Astrocyte (in vitro differentiated cells and primary cell): ENCODE data around the gene TWF2. TPM values are rescaled to one million over a fixed set of nuclear protein-coding genes. Genes with fewer than 3 reads are reported as not detected.
A peak's percentile ranks its signal among the peaks of the same experiment; 100 is the strongest.
"Not testable (repeated sequence)": the region's sequence is repeated elsewhere in the genome, so short reads cannot be mapped to it uniquely, and the experiment has no call there.

Source experiments
- DNase-seq: peaks from one replicate; pipeline ENCODE4 v3.0.0-alpha.2; 2010; ENCODE audit warnings: low read depth
- FAIRE-seq: peaks from 2 replicates; lab custom pipeline; 2011; peaks lifted over from hg19 to GRCh38; lab: Jason Lieb, UNC
- H2AFZ ChIP-seq: 2 replicates; pipeline ENCODE4 v1.6.0; 2012; ENCODE audit warnings: low read depth, low read length, inconsistent platforms
- H3K27ac ChIP-seq: 2 replicates; pipeline ENCODE4 v1.5.1; 2011; ENCODE audit warnings: low read depth, low read length, inconsistent platforms
- H3K27me3 ChIP-seq: 2 replicates; pipeline ENCODE4 v1.6.0; 2011; ENCODE audit warnings: low read length, inconsistent platforms; ENCODE audit not compliant: insufficient read depth
- H3K36me3 ChIP-seq: 2 replicates; pipeline ENCODE4 v1.5.1; 2011; ENCODE audit warnings: low read length, inconsistent platforms; ENCODE audit not compliant: insufficient read depth
- H3K4me1 ChIP-seq: 2 replicates; pipeline ENCODE4 v1.5.1; 2011; ENCODE audit warnings: low read length, inconsistent platforms; ENCODE audit not compliant: insufficient read depth
- H3K4me2 ChIP-seq: 2 replicates; pipeline ENCODE4 v1.6.0; 2012; ENCODE audit warnings: low read length, inconsistent platforms
- H3K4me3 ChIP-seq: 2 replicates; pipeline ENCODE4 v1.5.1; 2011; ENCODE audit warnings: low read depth, mild to moderate bottlenecking, low read length, inconsistent platforms; ENCODE audit not compliant: insufficient read depth
- H3K79me2 ChIP-seq: 2 replicates; pipeline ENCODE4 v1.6.0; 2012; ENCODE audit warnings: mild to moderate bottlenecking, low read length, inconsistent platforms; ENCODE audit not compliant: insufficient read depth
- H3K9ac ChIP-seq: 2 replicates; pipeline ENCODE4 v1.6.0; 2012; ENCODE audit warnings: mild to moderate bottlenecking, low read length, inconsistent platforms
- H3K9me3 ChIP-seq: 2 replicates; pipeline ENCODE4 v1.5.1; 2012; ENCODE audit warnings: low read depth, mild to moderate bottlenecking, low read length, inconsistent platforms; ENCODE audit not compliant: insufficient read depth
- H4K20me1 ChIP-seq: 2 replicates; pipeline ENCODE4 v1.6.0; 2012; ENCODE audit warnings: low read length, inconsistent platforms; ENCODE audit not compliant: insufficient read depth
- H3K27ac Mint-ChIP-seq: one replicate; pipeline ENCODE4 v1.8.0; 2021; ENCODE audit warnings: mild to moderate bottlenecking, mixed read lengths; ENCODE audit not compliant: unreplicated experiment
- H3K27me3 Mint-ChIP-seq: one replicate; pipeline ENCODE4 v1.8.0; 2021; ENCODE audit warnings: low read depth, mixed read lengths; ENCODE audit not compliant: unreplicated experiment
- H3K36me3 Mint-ChIP-seq: one replicate; pipeline ENCODE4 v1.8.0; 2021; ENCODE audit warnings: low read depth, mixed read lengths; ENCODE audit not compliant: unreplicated experiment
- H3K4me1 Mint-ChIP-seq: one replicate; pipeline ENCODE4 v1.8.0; 2021; ENCODE audit warnings: low read depth, mixed read lengths; ENCODE audit not compliant: unreplicated experiment
- H3K4me3 Mint-ChIP-seq: one replicate; pipeline ENCODE4 v1.8.0; 2021; ENCODE audit warnings: mild to moderate bottlenecking, moderate library complexity, mixed read lengths; ENCODE audit not compliant: unreplicated experiment
- H3K9me3 Mint-ChIP-seq: one replicate; pipeline ENCODE4 v1.8.0; 2021; ENCODE audit warnings: mild to moderate bottlenecking, mixed read lengths; ENCODE audit not compliant: unreplicated experiment
- CTCF ChIP-seq: IDR thresholded peaks from 2 replicates; pipeline ENCODE4 v1.5.1; 2011; ENCODE audit warnings: low read depth, mild to moderate bottlenecking, inconsistent platforms, low read length, moderate library complexity; ENCODE audit not compliant: insufficient read depth
- EZH2 ChIP-seq: IDR thresholded peaks from 2 replicates; pipeline ENCODE4 v1.6.1; 2012; ENCODE audit warnings: mild to moderate bottlenecking, low read length, inconsistent platforms; ENCODE audit not compliant: insufficient read depth
- total RNA-seq: library from RNA; stranded (reverse); gene quantifications from 2 replicates; pipeline ENCODE4 v1.2.1, GENCODE V29; 2021

TWF2 gene
- total RNA-seq, 1 donor from 2014 or later: 103 TPM

GRCh38 chr3:52286777-52287110 lies 47.8 kb upstream of the TWF2 start:
- Mint-ChIP-seq H3K27me3 (no peaks in the 10 kb centered on the region), H3K27ac (peak overlapping the region; percentile 100), H3K4me3 (peak overlapping the region; percentile 96), H3K36me3 (no peaks in the 10 kb centered on the region), H3K9me3 (no peaks in the 10 kb centered on the region), H3K4me1 (peaks cover 18% of the 10 kb centered on the region)
- H3K4me1 ChIP-seq: peaks cover 17% of the 10 kb centered on the region
- no peaks in the 10 kb centered on the region for H4K20me1 ChIP-seq
- H3K9me3 ChIP-seq: no peaks in the 10 kb centered on the region
- peak overlapping the region; percentile 98 for H3K9ac ChIP-seq
- no peaks in the 10 kb centered on the region for H3K27me3 ChIP-seq
- FAIRE-seq (peak; percentile 23), DNase-seq (peak; percentile 25)
- H3K27ac ChIP-seq: peak overlapping the region; percentile 100
- peak overlapping the region; percentile 99 for H2AFZ ChIP-seq
- peak overlapping the region; percentile 85 for H3K4me2 ChIP-seq
- peaks cover 21% of the 10 kb centered on the region for H3K79me2 ChIP-seq
- TF ChIP-seq CTCF: no peak
- TF ChIP-seq EZH2: no peak
- no peaks in the 10 kb centered on the region for H3K36me3 ChIP-seq
- H3K4me3 ChIP-seq: peak overlapping the region; percentile 89

GRCh38 chr3:52284051-52284450 lies 45.1 kb upstream of the TWF2 start:
- not testable (repeated sequence) for DNase-seq, H3K36me3 ChIP-seq, H3K4me3 Mint-ChIP-seq, H3K4me2 ChIP-seq, H3K27me3 Mint-ChIP-seq, H3K9me3 Mint-ChIP-seq, H3K27ac ChIP-seq, H2AFZ ChIP-seq, H3K9ac ChIP-seq, H3K4me3 ChIP-seq, FAIRE-seq, H4K20me1 ChIP-seq, H3K36me3 Mint-ChIP-seq, H3K9me3 ChIP-seq, H3K27me3 ChIP-seq
- peaks cover 27% of the 10 kb centered on the region for H3K4me1 Mint-ChIP-seq
- H3K79me2 ChIP-seq: peaks cover 15% of the 10 kb centered on the region
- H3K27ac Mint-ChIP-seq: peak overlapping the region; percentile 12
- H3K4me1 ChIP-seq: peaks cover 27% of the 10 kb centered on the region

DNA sequence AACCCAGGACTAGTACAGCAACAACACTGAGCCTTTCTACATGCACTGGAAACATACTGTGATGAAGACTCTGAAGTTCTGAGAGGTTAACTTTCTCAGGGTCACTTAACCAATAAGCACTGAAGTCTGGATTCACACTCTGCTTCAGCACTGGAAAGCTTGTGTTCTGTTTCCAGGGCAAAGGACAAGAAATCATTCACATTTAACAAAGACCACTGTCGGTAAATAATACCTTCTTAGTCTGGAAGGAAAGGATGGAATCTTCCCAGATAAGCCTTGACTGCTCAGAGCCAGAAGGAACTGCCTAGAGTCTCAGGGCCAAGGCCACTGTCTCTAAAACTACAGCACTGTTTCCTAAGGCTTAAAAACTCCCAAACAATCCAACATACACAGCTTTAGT lies 44.3 kb upstream of the TWF2 start:
- Histone ChIP-seq H4K20me1 (no peaks in the 10 kb centered on the region), H3K4me3 (no peak overlapping the region), H3K9ac (no peak overlapping the region), H3K27me3 (no peaks in the 10 kb centered on the region), H3K4me2 (no peak overlapping the region), H3K79me2 (peaks cover 9% of the 10 kb centered on the region), H3K36me3 (no peaks in the 10 kb centered on the region), H3K4me1 (peaks cover 25% of the 10 kb centered on the region), H3K27ac (no peak overlapping the region), H2AFZ (no peak overlapping the region), H3K9me3 (no peaks in the 10 kb centered on the region)
- Mint-ChIP-seq H3K36me3 (no peaks in the 10 kb centered on the region), H3K27me3 (no peaks in the 10 kb centered on the region), H3K9me3 (no peaks in the 10 kb centered on the region), H3K4me1 (peaks cover 27% of the 10 kb centered on the region), H3K4me3 (no peak overlapping the region), H3K27ac (no peak overlapping the region)
- FAIRE-seq (no peak), DNase-seq (no peak)
- TF ChIP-seq CTCF (no peak), EZH2 (no peak)
